HG02852 (cell line): ENCODE data around the gene TXNDC17.
A peak's percentile ranks its signal among the peaks of the same experiment; 100 is the strongest.
"Not testable (repeated sequence)": the region's sequence is repeated elsewhere in the genome, so short reads cannot be mapped to it uniquely, and the experiment has no call there.

Experiments
- ATAC-seq: cut with Tn5 transposase; IDR thresholded peaks from one replicate; pipeline ENCODE4 v1.9.1; 2021; ENCODE audit warnings: mild to moderate bottlenecking, moderate library complexity; ENCODE audit not compliant: unreplicated experiment

The TXNDC17 gene

GRCh38 chr17:6660101-6660500, 19.2 kb downstream of the TXNDC17 start:
- no peak for ATAC-seq

GRCh38 chr17:6660805-6661463, 20.1 kb downstream of the TXNDC17 start:
- ATAC-seq = peak; percentile 76

GRCh38 chr17:6661464-6661848, 20.6 kb downstream of the TXNDC17 start:
- ATAC-seq = no peak

GRCh38 chr17:6663200-6663599, 22.3 kb downstream of the TXNDC17 start:
- not testable (repeated sequence) for ATAC-seq

GRCh38 chr17:6666077-6666521, 25.2 kb downstream of the TXNDC17 start:
- no peak for ATAC-seq

GRCh38 chr17:6666557-6666956, 25.7 kb downstream of the TXNDC17 start:
- no peak for ATAC-seq

- ATAC-seq = no peak
These were observed 26.7 kb downstream of the TXNDC17 start for GRCh38 chr17:6667516-6667915.

- ATAC-seq = no peak
These were observed 27.4 kb downstream of the TXNDC17 start for GRCh38 chr17:6668219-6668618.

GRCh38 chr17:6668727-6669425, 28.0 kb downstream of the TXNDC17 start:
- ATAC-seq = no peak

- ATAC-seq = no peak
These were observed 28.8 kb downstream of the TXNDC17 start for GRCh38 chr17:6669479-6670212.

- ATAC-seq = no peak
These were observed 29.7 kb downstream of the TXNDC17 start for GRCh38 chr17:6670571-6670970.

- ATAC-seq = no peak
These were observed 30.1 kb downstream of the TXNDC17 start for GRCh38 chr17:6670999-6671398.

- no peak for ATAC-seq
These were observed 30.6 kb downstream of the TXNDC17 start for GRCh38 chr17:6671431-6671830.

- ATAC-seq = no peak
These were observed 33.7 kb downstream of the TXNDC17 start for GRCh38 chr17:6674586-6674985.

- no peak for ATAC-seq
These were observed 34.5 kb downstream of the TXNDC17 start for GRCh38 chr17:6675201-6675825.

GRCh38 chr17:6676802-6677157, 35.9 kb downstream of the TXNDC17 start:
- no peak for ATAC-seq

- no peak for ATAC-seq
These were observed 36.4 kb downstream of the TXNDC17 start for GRCh38 chr17:6677158-6677831.

GRCh38 chr17:6677946-6678345, 37.1 kb downstream of the TXNDC17 start:
- no peak for ATAC-seq

GRCh38 chr17:6679241-6679640, 38.4 kb downstream of the TXNDC17 start:
- ATAC-seq = no peak

- no peak for ATAC-seq
These were observed 40.3 kb downstream of the TXNDC17 start for GRCh38 chr17:6681176-6681575.

- ATAC-seq = no peak
These were observed 40.8 kb downstream of the TXNDC17 start for GRCh38 chr17:6681671-6682070.
